Measurements from ENCODE around the gene CRYGD. TPM values are rescaled to one million over a fixed set of nuclear protein-coding genes. Genes with fewer than 3 reads are reported as not detected.
A peak's percentile ranks its signal among the peaks of the same experiment; 100 is the strongest.
"Not testable (repeated sequence)": the region's sequence is repeated elsewhere in the genome, so short reads cannot be mapped to it uniquely, and the experiment has no call there.

Gene CRYGD
- total and polyA plus RNA-seq, 4 donors: not detected

GRCh38 chr2:208118918-208119317, 5.4 kb downstream of the CRYGD start:
- Histone ChIP-seq H3K9me3 (ENCODE audit: control insufficient read depth, low read length) (no peaks in the 10 kb centered on the region), H3K36me3 (ENCODE audit: control insufficient read depth in 1 of 2, insufficient read depth in 2 of 2, low read length in 1 of 2) (no peaks in the 10 kb centered on the region), H3K27ac (ENCODE audit: low read depth in 1 of 2, low read length in 2 of 2) (no peak overlapping the region), H3K4me3 (ENCODE audit: low read length in 2 of 2) (no peak overlapping the region), H3K27me3 (ENCODE audit: control insufficient read depth in 1 of 2, insufficient read depth in 2 of 2, low read length in 1 of 2) (no peaks in the 10 kb centered on the region), H3K4me1 (ENCODE audit: control insufficient read depth in 1 of 2, insufficient read depth in 2 of 2, low read length in 2 of 2) (no peaks in the 10 kb centered on the region)
- ATAC-seq (ENCODE audit: low FRiP score) (no peak), DNase-seq (no peak)
- intact Hi-C loops (cut with DNase I): no loop called here
- WGBS, 2 donors: 91 to 94% methylated on average over 3 of the region's 3 CpGs

GRCh38 chr2:208117390-208117789, 6.9 kb downstream of the CRYGD start:
- 93 to 98% methylated on average over 11 of the region's 11 CpGs for WGBS, 2 donors
- H3K36me3 ChIP-seq (ENCODE audit: control insufficient read depth in 1 of 2, insufficient read depth in 2 of 2, low read length in 1 of 2); intact Hi-C loops (cut with DNase I); H3K27me3 ChIP-seq (ENCODE audit: control insufficient read depth in 1 of 2, insufficient read depth in 2 of 2, low read length in 1 of 2); H3K9me3 ChIP-seq (ENCODE audit: control insufficient read depth, low read length); DNase-seq; H3K4me3 ChIP-seq (ENCODE audit: low read length in 2 of 2); H3K27ac ChIP-seq (ENCODE audit: low read depth in 1 of 2, low read length in 2 of 2); H3K4me1 ChIP-seq (ENCODE audit: control insufficient read depth in 1 of 2, insufficient read depth in 2 of 2, low read length in 2 of 2); ATAC-seq (ENCODE audit: low FRiP score): not testable (repeated sequence)

GRCh38 chr2:208112969-208113368, 11.4 kb downstream of the CRYGD start:
- Histone ChIP-seq H3K27me3 (ENCODE audit: control insufficient read depth in 1 of 2, insufficient read depth in 2 of 2, low read length in 1 of 2) (no peaks in the 10 kb centered on the region), H3K27ac (ENCODE audit: low read depth in 1 of 2, low read length in 2 of 2) (no peak overlapping the region), H3K36me3 (ENCODE audit: control insufficient read depth in 1 of 2, insufficient read depth in 2 of 2, low read length in 1 of 2) (no peaks in the 10 kb centered on the region), H3K9me3 (ENCODE audit: control insufficient read depth, low read length) (no peaks in the 10 kb centered on the region), H3K4me1 (ENCODE audit: control insufficient read depth in 1 of 2, insufficient read depth in 2 of 2, low read length in 2 of 2) (no peaks in the 10 kb centered on the region), H3K4me3 (ENCODE audit: low read length in 2 of 2) (no peak overlapping the region)
- intact Hi-C loops (cut with DNase I): no loop called here
- WGBS, 2 donors: 64 to 68% methylated on average over 7 of the region's 7 CpGs
- no peak for DNase-seq
- ATAC-seq (ENCODE audit: low FRiP score): no peak

GRCh38 chr2:208112273-208112745, 12.0 kb downstream of the CRYGD start:
- DNase-seq; intact Hi-C loops (cut with DNase I); H3K27ac ChIP-seq (ENCODE audit: low read depth in 1 of 2, low read length in 2 of 2); H3K4me1 ChIP-seq (ENCODE audit: control insufficient read depth in 1 of 2, insufficient read depth in 2 of 2, low read length in 2 of 2); H3K4me3 ChIP-seq (ENCODE audit: low read length in 2 of 2); H3K27me3 ChIP-seq (ENCODE audit: control insufficient read depth in 1 of 2, insufficient read depth in 2 of 2, low read length in 1 of 2); H3K36me3 ChIP-seq (ENCODE audit: control insufficient read depth in 1 of 2, insufficient read depth in 2 of 2, low read length in 1 of 2); H3K9me3 ChIP-seq (ENCODE audit: control insufficient read depth, low read length): not testable (repeated sequence)
- WGBS, 2 donors: 5% methylated on average over 25 to 36 of the region's 36 CpGs
- ATAC-seq (ENCODE audit: low FRiP score): peak; percentile 26

- DNase-seq: no peak
- Histone ChIP-seq H3K36me3 (ENCODE audit: control insufficient read depth in 1 of 2, insufficient read depth in 2 of 2, low read length in 1 of 2) (no peaks in the 10 kb centered on the region), H3K27ac (ENCODE audit: low read depth in 1 of 2, low read length in 2 of 2) (no peak overlapping the region), H3K27me3 (ENCODE audit: control insufficient read depth in 1 of 2, insufficient read depth in 2 of 2, low read length in 1 of 2) (peaks cover 0 to 2% of the 10 kb centered on the region in 2 donors), H3K4me1 (ENCODE audit: control insufficient read depth in 1 of 2, insufficient read depth in 2 of 2, low read length in 2 of 2) (no peaks in the 10 kb centered on the region), H3K4me3 (ENCODE audit: low read length in 2 of 2) (no peak overlapping the region), H3K9me3 (ENCODE audit: control insufficient read depth, low read length) (no peaks in the 10 kb centered on the region)
- no peak for ATAC-seq (ENCODE audit: low FRiP score)
- 75 to 79% methylated on average over 3 of the region's 3 CpGs for WGBS, 2 donors
- intact Hi-C loops (cut with DNase I): no loop called here
Observed at GRCh38 chr2:208103616-208104015, 20.7 kb downstream of the CRYGD start.

- Histone ChIP-seq H3K9me3 (ENCODE audit: control insufficient read depth, low read length) (no peaks in the 10 kb centered on the region), H3K27me3 (ENCODE audit: control insufficient read depth in 1 of 2, insufficient read depth in 2 of 2, low read length in 1 of 2) (peaks cover 0 to 2% of the 10 kb centered on the region in 2 donors), H3K4me1 (ENCODE audit: control insufficient read depth in 1 of 2, insufficient read depth in 2 of 2, low read length in 2 of 2) (no peaks in the 10 kb centered on the region), H3K27ac (ENCODE audit: low read depth in 1 of 2, low read length in 2 of 2) (no peak overlapping the region), H3K36me3 (ENCODE audit: control insufficient read depth in 1 of 2, insufficient read depth in 2 of 2, low read length in 1 of 2) (no peaks in the 10 kb centered on the region), H3K4me3 (ENCODE audit: low read length in 2 of 2) (no peak overlapping the region)
- intact Hi-C loops (cut with DNase I): no loop called here
- 31 to 48% methylated on average over 10 of the region's 10 CpGs for WGBS, 2 donors
- ATAC-seq (ENCODE audit: low FRiP score) (no peak), DNase-seq (no peak)
Observed at GRCh38 chr2:208101716-208102631, 22.4 kb downstream of the CRYGD start.

- H3K27ac ChIP-seq (ENCODE audit: low read depth in 1 of 2, low read length in 2 of 2): no peak overlapping the region
- ATAC-seq (ENCODE audit: low FRiP score) (no peak), DNase-seq (no peak)
- no peaks in the 10 kb centered on the region for H3K36me3 ChIP-seq (ENCODE audit: control insufficient read depth in 1 of 2, insufficient read depth in 2 of 2, low read length in 1 of 2)
- 72 to 78% methylated on average over 13 of the region's 13 CpGs for WGBS, 2 donors
- intact Hi-C loops (cut with DNase I): no loop called here
- no peak overlapping the region for H3K4me3 ChIP-seq (ENCODE audit: low read length in 2 of 2)
- no peaks in the 10 kb centered on the region for H3K4me1 ChIP-seq (ENCODE audit: control insufficient read depth in 1 of 2, insufficient read depth in 2 of 2, low read length in 2 of 2)
- no peaks in the 10 kb centered on the region for H3K9me3 ChIP-seq (ENCODE audit: control insufficient read depth, low read length)
- H3K27me3 ChIP-seq (ENCODE audit: control insufficient read depth in 1 of 2, insufficient read depth in 2 of 2, low read length in 1 of 2): peaks cover 0 to 2% of the 10 kb centered on the region in 2 donors
Observed at GRCh38 chr2:208099682-208100470, 24.4 kb downstream of the CRYGD start.

- ATAC-seq (ENCODE audit: low FRiP score); H3K36me3 ChIP-seq (ENCODE audit: control insufficient read depth in 1 of 2, insufficient read depth in 2 of 2, low read length in 1 of 2); H3K27me3 ChIP-seq (ENCODE audit: control insufficient read depth in 1 of 2, insufficient read depth in 2 of 2, low read length in 1 of 2); H3K4me3 ChIP-seq (ENCODE audit: low read length in 2 of 2); H3K4me1 ChIP-seq (ENCODE audit: control insufficient read depth in 1 of 2, insufficient read depth in 2 of 2, low read length in 2 of 2); H3K27ac ChIP-seq (ENCODE audit: low read depth in 1 of 2, low read length in 2 of 2); H3K9me3 ChIP-seq (ENCODE audit: control insufficient read depth, low read length); DNase-seq; intact Hi-C loops (cut with DNase I): not testable (repeated sequence)
- 100% methylated on average over 1 of the region's 1 CpG for WGBS, 2 donors
Observed at GRCh38 chr2:208098701-208099100, 25.6 kb downstream of the CRYGD start.
